ENCODE data around the gene ZNF320. TPM values are rescaled to one million over a fixed set of nuclear protein-coding genes. Genes with fewer than 3 reads are reported as not detected.

ZNF320 gene
- total RNA-seq, 1 donor from 2014 or later, result 1.2 TPM

Other genes starting within 250 kb of the ZNF320 start
- 4.3 TPM for gene ZNF611, start 162.6 kb downstream of the ZNF320 start, total RNA-seq
- gene ZNF600, start 110.8 kb downstream of the ZNF320 start, total RNA-seq, result 3.1 TPM
- gene ZNF28, start 76.0 kb downstream of the ZNF320 start, total RNA-seq, result 1.2 TPM
- 2.6 TPM for gene ZNF468, start 40.0 kb downstream of the ZNF320 start, total RNA-seq
- gene ZNF888, start 25.8 kb upstream of the ZNF320 start, total RNA-seq, result 0.70 TPM
- gene ZNF816, start 65.2 kb upstream of the ZNF320 start, total RNA-seq, result 0.75 TPM
- not detected for gene ERVV-1, start 116.3 kb upstream of the ZNF320 start, total RNA-seq
- gene ERVV-2, start 147.1 kb upstream of the ZNF320 start, total RNA-seq, result not detected
- 8.8 TPM for gene ZNF160, start 205.8 kb upstream of the ZNF320 start, total RNA-seq
- 0.83 TPM for gene ZNF415, start 235.3 kb upstream of the ZNF320 start, total RNA-seq

All from left lobe of liver (tissue), 1 donor.